Skeletal muscle tissue (tissue), 4 donors: ENCODE measurements around the gene CAMKMT. TPM values are rescaled to one million over a fixed set of nuclear protein-coding genes. Genes with fewer than 3 reads are reported as not detected.

Source experiments
- H3K27ac ChIP-seq: one replicate; pipeline ENCODE4 v1.7.0; 2013; ENCODE audit warnings: mild to moderate bottlenecking, low read depth, low read length, inconsistent platforms
- H3K27me3 ChIP-seq, 3 donors: one replicate each; pipeline ENCODE4 v1.7.0; 2013; ENCODE audit warnings: low read length in 3 of 3; ENCODE audit not compliant: control insufficient read depth in 3 of 3, insufficient read depth in 3 of 3
- H3K36me3 ChIP-seq, 3 donors: one replicate each; pipeline ENCODE4 v1.7.0; 2013; ENCODE audit warnings: low read length in 3 of 3; ENCODE audit not compliant: control insufficient read depth in 3 of 3, insufficient read depth in 3 of 3
- H3K4me1 ChIP-seq, 3 donors: one replicate each; pipeline ENCODE4 v1.7.0; 2013; ENCODE audit warnings: low read length in 3 of 3, mild to moderate bottlenecking in 3 of 3; ENCODE audit not compliant: control insufficient read depth in 3 of 3, insufficient read depth in 3 of 3
- H3K4me3 ChIP-seq, 3 donors: one replicate each; pipeline ENCODE4 v1.7.0; 2013; ENCODE audit warnings: low read length in 3 of 3
- H3K9ac ChIP-seq, 3 donors: one replicate each; pipeline ENCODE4 v1.7.0; 2013; ENCODE audit warnings: low read length in 3 of 3, mild to moderate bottlenecking in 3 of 3, moderate library complexity in 2 of 3, low read depth in 1 of 3
- H3K9me3 ChIP-seq, 3 donors: one replicate each; pipeline ENCODE4 v1.7.0; 2013; ENCODE audit warnings: low read length in 3 of 3; ENCODE audit not compliant: control insufficient read depth in 3 of 3
- total RNA-seq: library from RNA; depleted of rRNA; stranded (reverse); fragments of >200 nt; gene quantifications from one replicate; pipeline ENCODE4 v1.2.3, GENCODE V29; 2014
- donor health status: Osteomylitis.

CAMKMT gene
- total RNA-seq, 1 donor from 2014 or later = 5.2 TPM

DNA sequence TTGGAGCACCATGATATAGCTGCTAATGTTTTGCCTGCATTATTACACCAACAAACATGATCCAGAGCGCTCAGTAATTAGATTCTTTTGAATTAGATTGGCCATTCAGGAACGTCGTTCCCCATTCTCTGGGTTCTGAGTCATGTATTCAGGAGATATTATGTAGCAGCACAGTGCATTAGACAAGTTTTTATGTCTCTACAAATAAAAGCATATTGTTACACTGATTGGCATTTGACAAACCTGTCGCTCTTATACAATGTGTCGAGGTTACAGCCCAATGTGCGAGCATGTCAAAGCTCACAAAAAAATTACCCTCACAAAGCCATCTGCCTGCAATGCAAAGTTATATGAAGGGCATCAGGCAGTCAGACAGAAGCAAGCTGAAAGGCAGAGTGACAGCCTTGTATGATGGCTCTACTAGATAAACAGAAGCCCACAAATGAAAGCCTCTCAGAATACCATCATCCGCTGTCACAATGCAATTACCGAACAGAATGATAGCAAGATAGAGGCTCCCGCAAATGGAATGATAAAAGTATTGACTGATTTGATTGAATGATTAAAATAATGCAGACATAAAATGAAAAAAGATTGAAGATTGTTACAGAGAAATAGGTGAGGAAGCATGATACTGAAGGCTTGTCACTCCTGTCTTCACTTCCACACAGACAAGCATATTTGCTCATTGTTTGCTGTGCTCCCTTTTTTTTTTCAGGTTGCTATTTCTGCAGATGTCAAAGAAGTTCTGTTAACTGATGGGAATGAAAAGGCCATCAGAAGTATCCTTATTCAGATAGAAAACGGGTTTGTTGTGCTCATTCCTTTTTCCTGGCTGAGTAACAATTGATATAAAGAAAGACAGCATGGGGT, 345.2 kb downstream of the CAMKMT start:
- H3K9ac ChIP-seq = no peak overlapping the region
- no peak overlapping the region for H3K27ac ChIP-seq
- H3K36me3 ChIP-seq = no peaks in the 10 kb centered on the region
- no peaks in the 10 kb centered on the region for H3K9me3 ChIP-seq
- no peaks in the 10 kb centered on the region for H3K27me3 ChIP-seq
- H3K4me3 ChIP-seq = no peak overlapping the region
- H3K4me1 ChIP-seq = no peaks in the 10 kb centered on the region

DNA sequence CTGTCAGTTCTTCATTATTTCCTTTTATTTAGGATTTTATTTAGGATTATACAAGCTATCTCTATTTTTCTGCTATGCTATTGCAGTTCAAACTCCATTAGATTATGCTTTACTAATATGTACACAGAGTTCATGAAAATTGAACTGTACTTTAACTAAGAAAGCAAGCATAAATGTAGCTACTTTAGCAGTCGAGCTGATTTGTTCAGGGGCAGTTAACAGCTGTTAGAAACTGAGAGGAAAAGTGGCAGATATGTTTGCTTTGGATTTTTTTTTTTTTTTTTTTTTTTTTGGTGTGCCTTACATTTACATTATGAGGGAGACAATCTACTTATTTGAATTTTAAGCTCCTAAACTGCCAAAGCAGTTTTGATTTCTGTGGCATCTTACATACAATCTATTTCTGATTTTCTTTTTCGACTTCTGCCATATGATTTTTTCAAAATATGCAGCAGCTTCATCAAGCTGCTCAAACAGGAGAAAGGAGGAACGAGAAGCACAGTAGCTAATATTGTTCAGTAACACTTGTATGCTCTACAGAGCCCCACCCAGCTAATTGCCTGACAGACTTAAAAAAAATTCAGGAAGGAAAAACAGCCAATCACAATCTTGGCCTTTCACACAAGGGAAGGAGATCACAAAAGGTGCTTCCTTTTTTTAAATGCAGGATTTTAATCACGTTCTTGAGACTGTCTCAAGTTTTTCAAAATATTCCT, 346.4 kb downstream of the CAMKMT start:
- no peaks in the 10 kb centered on the region for H3K36me3 ChIP-seq
- H3K4me3 ChIP-seq = no peak overlapping the region
- H3K27me3 ChIP-seq = no peaks in the 10 kb centered on the region
- no peaks in the 10 kb centered on the region for H3K9me3 ChIP-seq
- H3K4me1 ChIP-seq = no peaks in the 10 kb centered on the region
- no peak overlapping the region for H3K27ac ChIP-seq
- H3K9ac ChIP-seq = no peak overlapping the region

DNA sequence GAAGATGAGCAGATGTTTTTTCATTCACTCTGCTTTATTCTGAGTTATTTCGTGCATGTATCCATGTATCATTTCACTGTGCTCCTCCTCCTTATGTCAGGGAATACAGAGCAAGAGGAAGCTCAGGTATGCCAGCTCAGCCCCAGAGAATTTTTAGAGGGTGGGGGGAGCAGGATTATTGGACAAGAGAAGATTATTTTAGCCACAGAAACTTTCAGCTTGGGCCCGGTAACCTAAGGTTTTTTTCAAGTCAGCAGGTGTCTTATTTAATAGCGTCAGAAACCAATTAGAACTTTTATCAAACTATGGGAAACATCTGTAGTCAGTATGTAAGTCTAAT, 346.9 kb downstream of the CAMKMT start:
- H3K27ac ChIP-seq = no peak overlapping the region
- H3K9me3 ChIP-seq = no peaks in the 10 kb centered on the region
- H3K36me3 ChIP-seq = no peaks in the 10 kb centered on the region
- no peaks in the 10 kb centered on the region for H3K4me1 ChIP-seq
- no peak overlapping the region for H3K9ac ChIP-seq
- no peaks in the 10 kb centered on the region for H3K27me3 ChIP-seq
- H3K4me3 ChIP-seq = no peak overlapping the region

DNA sequence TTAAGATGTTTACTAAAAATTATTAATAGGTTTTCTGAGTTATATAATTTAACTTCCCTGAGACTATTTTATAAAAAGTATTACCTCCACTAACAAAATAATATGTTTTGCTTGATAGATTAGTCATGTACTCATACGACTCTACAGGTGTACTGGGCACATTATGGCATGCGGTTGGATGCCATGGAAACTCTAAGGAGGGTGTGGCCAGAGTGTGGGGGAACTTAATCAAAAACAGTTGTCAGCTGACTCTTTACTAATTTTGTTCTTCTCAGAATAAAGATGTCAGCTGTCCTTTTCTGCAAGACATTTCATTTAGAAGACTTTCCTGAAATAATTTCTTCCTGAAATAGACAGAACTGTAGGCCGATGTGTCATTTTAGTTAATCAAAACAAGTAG, 351.4 kb downstream of the CAMKMT start:
- Histone ChIP-seq H3K9me3 (no peaks in the 10 kb centered on the region), H3K27me3 (no peaks in the 10 kb centered on the region), H3K9ac (no peak overlapping the region), H3K36me3 (no peaks in the 10 kb centered on the region), H3K4me1 (no peaks in the 10 kb centered on the region), H3K27ac (no peak overlapping the region), H3K4me3 (no peak overlapping the region)

DNA sequence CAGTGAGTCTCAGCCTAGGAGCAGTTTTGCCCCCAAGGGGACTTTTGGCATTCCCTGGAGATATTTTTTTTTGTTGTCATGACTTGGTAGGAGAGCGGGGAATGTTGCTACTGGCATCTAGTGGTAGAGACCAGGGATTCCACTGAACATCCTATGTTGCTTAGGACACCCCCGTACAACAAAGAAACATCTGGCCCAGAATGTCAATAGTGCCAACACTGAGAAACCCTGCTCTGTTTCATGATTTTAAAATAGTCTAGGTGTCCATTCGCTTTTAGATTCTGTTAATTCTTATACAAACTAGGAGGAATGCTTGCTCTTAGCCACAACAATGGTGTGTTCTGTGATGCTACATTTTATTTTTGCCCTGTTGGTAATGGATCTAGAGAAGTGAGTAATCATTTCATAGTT, 353.9 kb downstream of the CAMKMT start:
- Histone ChIP-seq H3K36me3 (no peaks in the 10 kb centered on the region), H3K9me3 (no peaks in the 10 kb centered on the region), H3K4me3 (no peak overlapping the region), H3K4me1 (no peaks in the 10 kb centered on the region), H3K27me3 (no peaks in the 10 kb centered on the region), H3K27ac (no peak overlapping the region), H3K9ac (no peak overlapping the region)

DNA sequence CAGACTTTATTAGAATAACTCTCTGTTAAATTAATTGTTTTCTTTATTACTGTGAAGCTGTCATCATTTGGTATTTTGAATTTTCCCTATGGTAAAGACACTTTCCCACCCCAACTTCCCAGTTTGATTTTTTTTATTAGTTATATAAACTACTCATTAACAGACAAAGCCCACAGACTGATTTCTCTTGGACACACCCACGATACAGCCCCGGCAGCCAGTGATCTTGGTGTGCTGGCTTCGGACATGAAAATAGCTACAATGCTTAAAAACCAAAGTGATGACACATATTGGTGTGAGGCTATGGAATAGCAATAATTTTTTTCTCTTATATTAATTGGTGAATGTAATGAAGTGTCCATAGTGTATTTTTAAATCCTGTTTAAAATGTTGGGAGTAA, 354.4 kb downstream of the CAMKMT start:
- no peak overlapping the region for H3K9ac ChIP-seq
- no peaks in the 10 kb centered on the region for H3K9me3 ChIP-seq
- no peaks in the 10 kb centered on the region for H3K4me1 ChIP-seq
- no peaks in the 10 kb centered on the region for H3K27me3 ChIP-seq
- H3K4me3 ChIP-seq = no peak overlapping the region
- H3K27ac ChIP-seq = no peak overlapping the region
- no peaks in the 10 kb centered on the region for H3K36me3 ChIP-seq

DNA sequence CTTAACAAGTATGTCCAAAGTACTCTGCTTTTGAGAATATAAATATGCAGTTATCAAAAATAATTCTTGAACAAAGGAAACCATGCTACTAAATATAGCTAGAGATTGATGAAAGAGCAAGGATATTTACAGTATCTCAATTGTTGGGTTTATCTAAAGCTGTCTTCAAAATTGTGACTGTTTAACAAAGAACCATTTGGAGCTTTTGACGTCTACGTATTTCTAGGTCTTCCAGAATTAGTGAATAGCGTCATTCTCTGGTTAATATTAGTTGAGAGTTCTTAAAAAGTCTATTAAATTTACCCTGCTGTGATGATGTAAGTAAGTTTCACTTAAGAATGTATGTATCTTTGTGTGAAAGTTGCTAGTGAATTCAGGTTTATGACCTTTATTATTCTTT, 356.7 kb downstream of the CAMKMT start:
- Histone ChIP-seq H3K27ac (no peak overlapping the region), H3K4me1 (no peaks in the 10 kb centered on the region), H3K9me3 (no peaks in the 10 kb centered on the region), H3K27me3 (no peaks in the 10 kb centered on the region), H3K4me3 (no peak overlapping the region), H3K36me3 (no peaks in the 10 kb centered on the region), H3K9ac (no peak overlapping the region)

DNA sequence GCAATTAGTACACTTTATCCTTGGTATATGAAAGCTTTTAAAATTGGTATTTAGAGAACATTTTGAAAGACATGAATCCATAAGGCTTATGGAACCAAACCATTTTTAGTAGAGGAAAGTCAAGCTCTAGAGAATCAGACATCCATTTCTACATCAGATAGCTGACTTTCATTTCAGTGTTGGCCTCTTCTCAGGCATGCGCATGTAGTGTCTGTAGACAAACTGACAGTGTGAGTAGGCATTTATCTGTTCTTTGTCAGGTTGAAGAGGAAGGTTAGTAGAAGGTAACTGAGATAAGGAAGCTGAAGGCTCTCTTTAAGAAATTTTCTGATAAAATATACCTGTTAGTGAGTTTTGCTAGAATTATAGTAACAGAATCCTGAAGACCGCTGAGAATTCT, 357.8 kb downstream of the CAMKMT start:
- H3K27me3 ChIP-seq = no peaks in the 10 kb centered on the region
- H3K9me3 ChIP-seq = no peaks in the 10 kb centered on the region
- H3K4me3 ChIP-seq = no peak overlapping the region
- H3K9ac ChIP-seq = no peak overlapping the region
- H3K27ac ChIP-seq = no peak overlapping the region
- H3K4me1 ChIP-seq = no peaks in the 10 kb centered on the region
- H3K36me3 ChIP-seq = no peaks in the 10 kb centered on the region

DNA sequence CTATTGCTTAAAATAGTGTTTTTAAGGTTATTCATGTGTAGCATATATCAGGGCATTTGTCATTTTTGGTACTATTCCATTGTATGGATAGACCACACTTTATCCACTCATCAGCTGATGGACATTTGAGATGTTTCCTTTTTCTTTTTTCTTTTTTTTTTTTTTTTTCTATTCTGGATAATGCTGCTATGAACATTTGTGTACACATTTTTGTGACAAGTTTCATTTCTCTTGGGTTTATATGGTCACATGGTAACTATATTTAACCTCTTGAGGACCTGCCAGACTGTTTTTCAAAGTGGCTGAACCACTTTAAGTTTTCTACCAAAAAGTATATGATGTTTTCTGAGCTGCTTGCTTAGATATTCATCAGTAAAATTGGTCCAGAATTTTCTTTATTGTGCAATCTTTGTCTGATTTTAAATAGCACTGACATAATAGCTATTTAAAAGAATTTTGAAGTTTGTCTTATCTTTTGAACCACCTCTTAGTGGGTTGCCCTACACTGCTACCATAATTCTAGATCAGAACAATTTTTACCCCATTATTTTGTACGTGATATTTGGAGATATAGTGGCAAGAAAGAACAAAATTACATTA, 360.4 kb downstream of the CAMKMT start:
- H3K9ac ChIP-seq = no peak overlapping the region
- H3K4me3 ChIP-seq = no peak overlapping the region
- no peaks in the 10 kb centered on the region for H3K9me3 ChIP-seq
- no peaks in the 10 kb centered on the region for H3K36me3 ChIP-seq
- no peaks in the 10 kb centered on the region for H3K27me3 ChIP-seq
- H3K4me1 ChIP-seq = no peaks in the 10 kb centered on the region
- no peak overlapping the region for H3K27ac ChIP-seq

DNA sequence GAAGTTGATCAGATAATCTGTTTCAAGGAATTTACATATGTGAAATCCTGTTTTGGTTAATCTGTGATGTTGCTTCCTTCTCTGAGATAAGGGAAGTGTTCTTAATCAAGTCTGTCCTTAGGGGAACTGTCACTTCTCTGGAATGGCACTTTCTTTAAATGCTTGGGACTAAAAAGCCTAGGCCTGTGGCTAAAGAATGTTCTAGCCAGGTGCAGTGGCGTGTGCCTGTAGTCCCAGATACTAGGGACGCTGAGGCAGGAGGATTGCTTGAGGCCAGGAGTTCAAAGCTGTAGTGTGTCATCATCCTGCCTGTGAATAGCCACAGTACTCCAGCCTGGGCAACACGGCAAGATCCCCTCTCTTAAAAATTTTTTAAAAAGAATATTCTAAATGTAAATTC, 362.2 kb downstream of the CAMKMT start:
- H3K36me3 ChIP-seq = no peaks in the 10 kb centered on the region
- no peak overlapping the region for H3K9ac ChIP-seq
- H3K9me3 ChIP-seq = no peaks in the 10 kb centered on the region
- no peak overlapping the region for H3K4me3 ChIP-seq
- H3K27me3 ChIP-seq = no peaks in the 10 kb centered on the region
- no peak overlapping the region for H3K27ac ChIP-seq
- H3K4me1 ChIP-seq = no peaks in the 10 kb centered on the region
